Activated T-cell treated with anti-CD3 and anti-CD28 coated beads for 1 hour (primary cell): ENCODE measurements around the gene DMAP1.
A peak's percentile ranks its signal among the peaks of the same experiment; 100 is the strongest.

ENCODE experiments used
- DNase-seq: peaks from one replicate; pipeline ENCODE4 v3.0.0-alpha.2; 2020; ENCODE audit warnings: low read depth

The DMAP1 gene

DNA sequence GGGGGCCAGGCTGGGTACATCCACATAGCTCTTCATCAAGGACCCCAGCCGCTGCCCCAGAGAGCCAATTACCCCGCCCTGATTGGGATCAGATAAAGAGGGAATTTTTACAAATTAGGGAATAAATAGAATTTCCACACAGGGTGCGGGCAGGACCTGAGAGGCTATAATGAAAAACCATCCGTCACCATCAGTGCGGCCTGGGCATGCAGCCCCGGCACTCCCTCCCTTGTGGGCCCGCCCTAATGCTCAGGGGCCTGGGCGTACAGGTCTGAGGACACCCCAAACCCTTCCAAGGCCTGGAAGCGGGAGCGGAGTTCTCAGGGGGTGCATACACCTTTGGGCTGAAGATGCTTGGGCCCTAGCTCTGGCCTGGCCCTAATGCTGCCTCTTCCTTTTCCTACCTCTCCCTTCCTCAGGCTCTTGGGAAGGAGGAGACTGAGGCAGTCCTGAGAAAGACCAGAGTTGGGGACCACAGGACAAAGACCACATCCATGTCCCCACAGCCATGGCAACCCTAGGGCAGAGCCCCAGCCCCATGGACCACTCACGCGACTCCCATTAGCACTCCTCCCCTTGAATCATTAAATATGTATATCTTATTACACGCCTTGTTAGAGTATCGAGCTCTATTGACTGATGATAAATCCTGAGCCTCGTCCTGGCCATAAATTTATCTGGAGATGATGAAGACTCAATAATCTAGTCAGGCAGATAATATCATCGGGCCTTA is 16.3 kb downstream of the DMAP1 start:
- no peak for DNase-seq

DNA sequence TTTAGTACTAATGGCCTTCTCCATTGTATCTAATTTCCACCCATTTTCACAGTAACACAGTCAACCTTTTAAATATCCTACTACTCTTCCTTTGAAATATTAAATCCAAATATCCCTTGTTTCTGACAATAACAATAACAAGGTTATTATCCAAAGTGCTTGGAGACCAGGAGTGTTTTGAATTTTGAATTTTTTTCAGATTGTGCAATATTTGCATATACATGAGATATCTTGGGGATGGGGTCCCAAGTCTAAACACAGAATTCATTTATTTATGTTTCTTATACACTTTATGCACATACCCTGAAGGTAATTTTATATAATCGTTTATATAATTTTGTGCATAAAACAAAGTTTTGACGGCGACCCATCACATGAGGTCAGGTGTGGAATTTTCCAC is 17.5 kb downstream of the DMAP1 start:
- DNase-seq = no peak

DNA sequence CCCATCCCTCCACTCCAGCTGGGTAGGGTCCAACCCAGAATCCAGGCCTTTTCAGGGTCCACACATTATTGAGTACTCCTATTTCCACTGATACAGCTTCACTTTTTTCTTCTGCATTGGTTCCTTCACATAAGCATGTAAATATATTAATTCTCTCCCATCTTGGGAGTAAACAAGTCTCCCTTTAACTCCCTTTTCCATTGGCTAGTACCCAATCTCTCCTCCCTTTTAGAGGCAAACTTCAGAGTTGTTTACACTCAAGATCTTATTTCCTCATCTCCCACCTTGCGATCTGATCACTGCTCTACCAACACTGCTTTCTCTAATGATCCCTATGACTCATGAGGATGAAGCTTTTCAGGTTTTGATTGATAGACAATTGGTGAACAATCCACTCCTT is 20.3 kb downstream of the DMAP1 start:
- no peak for DNase-seq

- DNase-seq = no peak
These were observed 22.5 kb downstream of the DMAP1 start for GRCh38 chr1:44235808-44236207.

DNA sequence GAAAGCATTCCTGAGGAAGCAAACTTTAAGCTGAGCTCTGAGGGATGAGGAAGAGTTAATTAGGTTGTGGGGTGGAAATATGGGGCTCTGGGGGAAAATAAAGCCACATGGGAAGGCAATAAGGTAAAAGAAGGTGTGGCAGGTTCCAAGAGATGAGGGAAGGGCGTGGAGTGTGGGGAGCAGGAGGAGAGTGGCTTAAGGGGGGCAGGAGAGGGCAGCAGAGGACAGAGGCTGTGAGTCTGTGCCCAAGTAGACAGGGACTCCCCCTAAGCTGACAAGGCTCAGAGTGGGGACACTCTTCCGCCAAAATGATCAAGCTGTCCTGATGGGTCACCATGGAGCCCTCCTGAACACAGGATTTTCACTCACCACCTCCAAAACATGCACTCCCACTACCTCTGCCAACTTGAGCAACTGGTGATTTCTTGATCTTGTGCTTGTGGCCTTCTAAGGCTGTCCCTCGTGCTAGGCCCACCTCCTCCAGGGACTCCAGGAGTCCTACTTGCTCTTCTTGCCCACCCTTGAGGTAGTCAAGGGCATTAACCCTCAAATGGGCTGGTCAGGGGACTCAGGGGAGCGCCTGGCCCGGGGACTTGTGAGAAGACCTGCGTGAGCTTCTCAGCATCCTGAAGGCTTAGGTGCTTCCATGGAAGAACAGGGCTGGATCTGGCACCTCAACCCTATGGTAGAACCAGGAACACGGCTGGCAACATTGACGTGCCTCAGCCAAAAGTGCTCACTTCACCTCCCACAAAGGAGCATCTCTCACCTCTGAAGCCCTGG is 23.4 kb downstream of the DMAP1 start:
- no peak for DNase-seq

GRCh38 chr1:44237721-44238457 is 24.6 kb downstream of the DMAP1 start:
- peak; percentile 8 for DNase-seq

DNA sequence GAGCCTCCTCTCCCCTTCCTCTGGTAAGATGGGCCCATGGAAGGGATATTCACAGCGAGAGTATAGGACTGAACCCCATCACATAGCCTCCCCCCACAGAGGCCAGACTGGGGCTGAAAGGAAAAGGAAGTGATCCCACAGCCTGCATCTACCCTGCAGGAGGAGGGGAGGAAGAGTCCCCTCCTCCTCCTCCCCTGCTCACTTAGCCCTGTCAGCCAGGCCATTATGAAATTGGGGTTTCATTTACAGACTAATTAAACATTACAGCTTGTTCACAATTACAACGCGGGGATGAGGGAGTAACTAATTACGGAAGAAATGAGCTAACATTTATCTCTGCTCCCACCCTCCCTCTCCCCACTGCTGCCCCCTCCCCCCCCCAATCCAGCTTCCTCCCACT is 25.4 kb downstream of the DMAP1 start:
- no peak for DNase-seq

DNA sequence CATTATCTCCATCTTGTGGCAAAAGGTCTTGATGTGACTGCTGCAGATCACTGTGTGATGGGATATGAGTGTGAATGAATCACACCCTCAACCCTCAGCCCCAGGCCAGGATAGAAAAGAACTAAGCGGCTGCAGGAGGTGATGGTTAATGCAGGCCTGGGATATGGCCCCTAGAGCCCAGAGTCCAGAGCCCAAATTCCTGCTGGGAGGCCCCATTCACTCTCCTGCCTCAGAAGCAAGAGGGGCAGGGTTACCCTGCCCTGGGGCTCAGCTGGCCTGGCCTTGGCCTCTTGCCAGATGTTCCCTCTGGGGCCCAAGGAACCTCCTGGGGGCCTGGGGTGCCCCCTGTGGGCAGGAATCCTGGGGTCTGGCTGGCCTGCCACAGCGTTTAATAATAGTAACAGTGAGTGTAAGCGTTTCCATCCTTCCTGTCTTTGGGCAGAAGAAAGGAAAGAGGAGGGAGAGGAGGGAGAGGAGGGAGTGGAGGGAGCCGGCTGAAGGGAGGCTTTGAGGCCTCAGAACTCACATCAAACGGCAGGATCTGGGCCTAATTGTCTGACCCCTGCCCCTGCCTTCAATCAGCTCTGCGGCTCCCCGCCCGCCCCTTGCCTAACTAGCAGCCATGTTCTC is 26.2 kb downstream of the DMAP1 start:
- no peak for DNase-seq

- DNase-seq = no peak
These were observed 26.7 kb downstream of the DMAP1 start for GRCh38 chr1:44239961-44240371.

DNA sequence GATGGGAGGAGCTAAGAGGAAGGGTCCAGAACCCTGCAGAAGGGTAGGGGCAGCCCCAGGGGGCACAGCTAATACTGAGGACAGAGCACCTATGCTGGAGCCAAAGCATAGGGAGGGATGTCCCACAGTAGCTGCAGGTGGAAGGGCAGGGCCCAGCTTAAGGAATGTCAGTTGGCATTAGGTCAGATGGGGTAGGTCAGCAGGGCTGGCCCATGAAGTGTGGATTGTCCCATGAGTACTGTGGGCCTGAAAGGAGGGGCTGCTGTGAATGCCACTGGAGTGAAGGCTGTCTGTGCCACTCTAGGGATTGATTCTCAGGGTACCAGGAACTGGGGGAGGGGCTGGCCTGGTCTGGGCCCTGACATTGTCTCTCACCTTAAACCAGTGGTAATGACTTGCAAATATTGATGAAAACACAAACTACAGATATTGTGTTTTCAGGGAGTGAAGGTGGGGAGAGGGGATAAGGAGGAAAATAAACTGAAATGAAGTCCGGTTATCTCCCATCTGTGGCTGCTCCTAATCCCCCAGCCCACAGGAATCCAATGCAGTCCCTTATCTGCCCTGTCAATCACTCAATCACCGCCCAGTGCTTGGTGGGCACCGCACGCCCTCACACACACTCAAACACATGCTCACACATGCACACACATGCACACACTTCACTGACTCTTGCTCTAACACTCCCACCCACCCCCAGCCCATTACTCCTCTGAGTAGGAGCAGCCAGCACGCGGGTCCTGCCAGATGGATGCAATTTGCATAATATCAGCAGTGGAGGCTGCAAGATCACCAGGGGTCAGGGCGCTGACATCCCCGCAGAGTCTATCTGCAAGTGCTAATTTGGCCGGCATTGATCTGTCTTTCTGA is 27.8 kb downstream of the DMAP1 start:
- DNase-seq = no peak

GRCh38 chr1:44242746-44243145 is 29.5 kb downstream of the DMAP1 start:
- DNase-seq = no peak

DNA sequence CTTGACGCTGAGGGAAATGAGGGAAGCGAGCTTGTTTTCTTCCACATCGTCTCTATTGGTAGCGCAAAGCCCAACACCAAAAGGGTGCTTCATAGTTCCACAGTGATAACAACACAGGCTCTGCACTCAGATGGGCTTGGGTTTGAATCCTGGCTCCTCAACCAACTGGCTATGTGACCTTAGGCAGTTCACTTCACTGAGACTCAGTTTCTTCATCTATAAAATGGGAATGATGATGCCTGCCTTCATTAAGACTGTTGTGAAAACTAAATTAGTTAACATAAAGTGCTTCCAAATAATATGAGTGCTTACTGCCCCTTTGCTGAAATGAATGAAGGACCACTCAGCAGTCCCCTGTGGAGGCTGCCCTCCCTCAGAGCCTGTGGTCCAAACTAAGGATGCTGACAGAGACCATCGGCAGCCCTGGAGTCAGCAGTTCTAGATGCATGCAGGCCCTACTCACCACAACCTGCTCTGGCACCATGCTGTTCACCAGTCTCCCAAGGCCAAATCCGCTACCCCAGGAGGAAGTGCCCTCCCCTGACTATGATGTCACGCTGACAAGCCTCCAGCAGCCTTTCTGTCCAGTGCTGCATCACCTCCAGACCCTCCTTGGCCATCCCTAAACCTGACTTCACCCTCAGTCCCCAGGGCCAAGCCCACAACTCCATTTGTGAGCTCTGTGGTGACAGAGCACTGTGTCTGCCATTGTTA is 30.7 kb downstream of the DMAP1 start:
- DNase-seq = no peak

DNA sequence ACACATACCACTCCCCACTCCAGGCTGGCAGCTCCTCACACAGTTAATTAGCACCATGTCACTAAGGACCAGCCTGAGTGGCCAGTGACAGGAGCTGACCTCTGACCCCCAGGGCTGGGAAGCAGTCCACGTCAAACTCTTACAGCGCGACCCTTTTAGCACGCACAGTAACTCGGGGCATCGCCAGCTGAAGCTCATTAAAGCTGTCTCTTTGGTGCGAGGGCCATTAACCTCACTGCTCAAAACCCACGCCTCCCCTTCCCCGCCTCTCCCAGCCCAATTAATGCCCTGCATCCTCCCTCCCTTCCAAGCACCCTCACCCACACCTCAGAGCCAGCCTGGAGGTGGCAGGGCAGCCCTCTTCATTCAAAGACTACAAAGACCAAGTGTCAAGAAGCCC is 31.7 kb downstream of the DMAP1 start:
- DNase-seq = no peak

GRCh38 chr1:44246806-44247205 is 33.5 kb downstream of the DMAP1 start:
- no peak for DNase-seq

DNA sequence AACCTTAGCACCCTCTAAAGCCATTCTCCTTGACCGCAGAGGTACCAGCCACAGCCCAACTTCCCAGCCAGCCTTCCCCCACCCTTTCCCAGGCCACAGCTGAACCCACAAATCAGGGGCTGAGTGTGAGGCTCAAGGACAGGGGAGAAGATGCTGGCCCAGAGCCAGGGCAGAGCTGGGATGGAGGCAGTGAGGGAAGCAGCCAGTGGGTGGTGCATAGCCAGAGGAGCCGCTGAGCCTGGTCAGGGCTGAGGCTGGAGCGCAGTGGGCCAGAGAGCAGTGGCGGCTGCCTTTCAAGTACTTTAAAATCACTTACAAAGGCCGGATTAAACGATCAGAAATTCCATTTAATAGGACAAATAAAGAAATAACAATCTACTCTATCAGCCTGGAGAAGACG is 36.3 kb downstream of the DMAP1 start:
- no peak for DNase-seq

- DNase-seq = no peak
These were observed 37.0 kb downstream of the DMAP1 start for GRCh38 chr1:44250068-44250781.

GRCh38 chr1:44251486-44251885 is 38.2 kb downstream of the DMAP1 start:
- DNase-seq = no peak

GRCh38 chr1:44251989-44252671 is 38.9 kb downstream of the DMAP1 start:
- no peak for DNase-seq

GRCh38 chr1:44254392-44254910 is 41.2 kb downstream of the DMAP1 start:
- DNase-seq = no peak
